GM19023 (cell line): ENCODE data around the gene IKZF1.

Experiments
- ATAC-seq: cut with Tn5 transposase; IDR thresholded peaks from one replicate; pipeline ENCODE4 v1.9.1; 2021; ENCODE audit warnings: mild to moderate bottlenecking, moderate library complexity; ENCODE audit not compliant: unreplicated experiment

The IKZF1 gene

DNA sequence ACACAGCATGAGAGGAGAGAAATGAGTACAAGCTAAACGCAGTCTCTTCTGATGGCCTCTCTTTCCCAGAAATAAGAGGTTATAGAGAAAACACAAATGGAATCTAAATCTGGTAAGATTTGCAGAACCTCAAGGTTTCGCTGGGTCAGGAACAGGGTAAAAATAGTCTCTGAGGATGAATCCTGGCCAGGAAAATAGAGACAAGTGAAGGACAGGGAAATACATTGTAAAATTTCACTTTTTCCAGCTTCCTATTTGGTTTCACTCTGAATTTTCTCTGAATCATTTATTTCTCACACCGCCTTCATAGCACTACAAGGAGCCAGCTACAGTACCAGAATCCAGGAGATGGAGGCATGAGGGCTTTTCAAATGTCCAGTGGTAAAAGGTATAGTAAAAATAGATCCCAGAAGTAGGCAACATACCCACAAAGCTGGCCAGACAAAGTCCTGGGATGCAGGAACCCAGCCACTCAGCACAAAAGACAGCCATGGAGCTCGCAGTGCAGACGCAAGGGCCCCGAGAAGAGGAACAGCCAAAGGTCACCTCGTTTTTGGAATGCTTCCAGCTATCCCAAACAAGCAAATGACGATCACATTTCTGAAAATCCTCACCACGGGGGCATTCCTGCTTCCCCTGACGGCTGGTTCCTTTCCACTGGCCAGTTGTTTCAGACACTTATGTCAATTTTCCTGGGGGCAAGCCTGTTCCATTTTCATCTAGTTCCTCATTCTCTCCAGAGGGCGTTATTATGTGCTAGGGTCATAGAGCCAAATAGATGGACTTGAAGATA lies 21.5 kb upstream of the IKZF1 start:
- ATAC-seq, result no peak

DNA sequence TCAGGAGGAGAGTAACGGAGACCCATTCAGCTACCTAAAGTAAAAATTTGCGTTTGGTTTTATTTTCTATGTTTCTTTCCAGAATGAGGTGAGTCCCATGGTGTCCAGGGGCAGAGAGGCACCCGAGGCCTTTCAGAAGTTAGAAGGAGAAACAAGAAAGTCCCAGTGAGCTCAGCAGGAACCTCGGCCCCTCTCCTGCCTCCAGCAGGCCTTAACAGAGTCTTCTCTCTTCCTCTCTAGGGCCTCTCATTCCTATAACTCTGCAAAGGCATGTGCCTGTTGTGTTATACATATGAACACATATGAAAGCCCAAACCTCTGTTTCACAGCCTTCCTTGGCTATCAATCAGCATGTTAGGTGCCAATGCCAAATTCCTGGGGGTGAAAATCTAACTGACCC lies 20.8 kb upstream of the IKZF1 start:
- no peak for ATAC-seq

GRCh38 chr7:50284296-50284695 lies 20.2 kb upstream of the IKZF1 start:
- no peak for ATAC-seq

DNA sequence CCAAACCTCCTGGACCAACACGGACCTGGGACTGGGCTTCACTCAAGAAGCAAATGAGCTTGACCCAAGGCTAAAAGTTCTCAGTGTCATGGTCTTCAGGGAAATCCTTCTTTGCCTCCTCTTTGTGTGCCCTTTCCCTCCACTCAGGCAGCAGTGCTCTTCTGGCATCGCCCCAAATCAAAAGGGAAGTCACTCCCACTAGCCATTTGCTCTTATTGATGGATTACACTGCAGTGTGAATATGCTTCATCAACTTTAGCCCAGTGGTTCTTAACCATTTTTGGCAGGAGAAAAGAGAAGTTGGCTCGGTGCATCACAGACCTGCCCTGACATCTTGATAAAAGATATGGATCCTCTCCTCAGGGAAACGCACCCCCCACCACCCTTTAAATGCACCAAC lies 19.2 kb upstream of the IKZF1 start:
- no peak for ATAC-seq

DNA sequence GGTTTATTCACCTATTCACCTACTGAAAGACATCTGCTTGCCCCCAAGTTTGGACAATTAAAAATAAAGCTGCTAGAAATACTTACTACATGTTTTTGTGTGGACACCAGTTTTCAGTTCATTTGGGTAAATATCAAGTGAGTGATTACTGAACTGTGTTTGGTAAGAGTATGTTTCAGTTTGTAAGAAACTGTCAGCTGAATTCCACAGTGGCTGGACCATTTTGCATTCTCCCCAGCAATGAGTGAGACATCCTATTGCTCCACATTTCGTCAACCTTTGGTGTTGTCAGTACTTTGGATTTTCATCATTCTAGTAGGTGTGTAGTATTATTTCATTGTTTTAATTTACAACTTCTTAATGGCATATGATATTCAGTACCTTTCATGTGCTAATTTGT lies 17.4 kb upstream of the IKZF1 start:
- no peak for ATAC-seq

GRCh38 chr7:50292165-50292757 lies 12.3 kb upstream of the IKZF1 start:
- ATAC-seq, result no peak

GRCh38 chr7:50292763-50293162 lies 11.8 kb upstream of the IKZF1 start:
- no peak for ATAC-seq

DNA sequence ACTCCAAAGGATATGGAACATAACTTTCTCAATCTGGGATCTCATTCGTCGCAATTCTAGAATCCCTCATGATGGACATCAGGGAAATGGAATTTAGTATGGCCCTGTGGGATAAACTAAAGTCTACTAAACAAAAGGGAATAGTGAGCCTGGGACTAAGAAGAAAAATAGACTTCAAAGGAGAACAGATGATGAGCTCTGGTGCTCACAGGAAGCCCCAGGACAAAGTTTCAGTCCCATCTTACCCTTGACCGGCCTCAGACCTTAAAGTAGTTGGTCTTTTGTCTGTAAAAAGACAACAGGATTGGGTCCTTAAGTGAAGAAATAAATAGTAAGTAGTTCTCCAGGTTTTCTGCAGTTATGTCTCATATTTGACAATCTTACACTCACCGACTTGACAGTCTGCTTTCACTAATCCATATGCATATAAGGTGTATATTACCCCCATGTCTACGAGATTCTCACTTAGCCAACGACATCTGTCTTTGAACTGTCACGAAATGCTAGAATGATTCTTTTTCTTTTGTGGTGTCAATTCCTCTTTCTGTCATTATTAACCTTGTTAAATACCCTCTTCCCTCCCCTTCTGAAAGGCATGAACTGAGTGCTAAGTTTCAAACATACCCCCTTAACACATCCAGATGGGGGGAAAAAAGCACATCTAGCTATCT lies 10.9 kb upstream of the IKZF1 start:
- peak; percentile 65 for ATAC-seq

DNA sequence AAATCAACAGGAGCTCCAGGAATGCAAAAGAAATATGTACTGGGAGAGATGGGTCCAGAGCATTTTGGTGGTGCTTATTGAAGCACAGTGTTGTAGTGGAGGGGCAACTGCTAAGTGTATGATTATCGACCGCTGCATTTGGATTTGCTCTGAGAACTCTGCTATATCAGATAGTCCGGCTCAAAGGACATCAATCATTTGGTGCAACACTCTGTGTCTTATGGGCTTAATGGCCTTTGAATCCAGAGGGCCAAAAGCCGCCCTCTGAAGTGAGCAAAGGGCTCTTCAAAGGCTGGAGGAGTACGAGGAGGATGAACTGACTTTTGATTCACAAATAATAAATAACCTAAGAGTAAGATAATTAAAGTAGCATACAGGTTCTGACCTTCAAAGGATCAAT lies 9.4 kb upstream of the IKZF1 start:
- no peak for ATAC-seq

DNA sequence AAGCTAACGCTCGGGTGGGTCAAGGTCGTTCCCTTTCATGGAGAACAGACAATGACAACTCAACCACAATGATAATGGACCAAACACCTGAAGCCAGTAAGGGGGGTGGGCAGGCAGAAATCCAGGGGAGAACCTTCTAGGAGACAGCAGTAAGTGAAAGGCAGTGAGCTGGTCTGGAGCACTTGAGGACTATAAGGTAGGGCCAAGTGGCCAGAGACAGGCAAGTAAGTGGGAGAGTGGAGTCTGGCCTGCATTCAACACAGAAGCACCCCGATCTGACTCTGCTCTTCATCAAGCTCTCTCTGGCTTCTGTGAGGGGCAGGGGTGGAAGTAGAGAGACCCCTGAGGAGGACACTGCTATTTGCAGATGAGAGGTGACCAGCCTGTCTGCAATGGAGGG lies 7.7 kb upstream of the IKZF1 start:
- ATAC-seq, result no peak

- no peak for ATAC-seq
Measured at GRCh38 chr7:50298811-50299562, 5.5 kb upstream of the IKZF1 start.

GRCh38 chr7:50300336-50300735 lies 4.2 kb upstream of the IKZF1 start:
- no peak for ATAC-seq

- no peak for ATAC-seq
Measured at GRCh38 chr7:50302486-50303334, 1.8 kb upstream of the IKZF1 start.

DNA sequence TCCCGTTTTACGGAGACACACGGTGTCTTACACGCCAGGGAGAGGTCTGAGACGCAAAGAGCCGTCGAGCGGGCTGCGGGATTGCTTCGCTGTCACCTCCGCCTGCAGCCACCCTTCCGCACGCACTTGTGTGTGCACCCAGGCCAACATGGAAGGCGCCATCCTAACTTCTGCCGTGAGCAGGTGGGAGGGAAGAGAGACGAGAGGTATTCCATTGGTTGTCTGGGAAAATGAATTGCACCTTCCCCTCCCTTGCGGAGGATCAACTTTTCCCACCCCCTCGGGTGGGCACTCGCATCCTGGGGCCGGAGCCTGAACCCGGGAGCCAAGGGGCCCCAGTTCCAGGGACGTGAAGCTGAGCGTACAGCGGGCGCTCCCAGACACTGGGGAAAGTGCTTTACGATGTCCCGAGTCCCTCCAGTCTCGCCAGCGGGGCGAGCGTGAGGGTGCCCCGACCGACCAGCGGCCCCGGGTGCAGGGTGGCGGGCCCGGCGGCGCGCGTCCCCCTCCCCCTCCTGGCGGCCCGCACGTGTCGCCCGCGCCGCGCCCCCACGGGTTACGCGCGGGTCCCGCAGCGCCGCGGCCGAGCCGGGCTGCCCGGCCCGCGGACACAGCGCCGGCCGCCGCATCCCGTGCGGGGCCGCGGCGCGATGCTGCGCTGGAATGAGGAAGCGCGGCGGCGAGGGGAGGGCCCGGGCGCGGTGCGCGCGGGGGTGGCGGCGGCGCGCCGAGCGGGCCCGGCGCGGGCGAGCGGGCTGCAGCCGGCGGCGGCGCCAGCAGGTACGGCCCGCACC lies 984 bp upstream of the IKZF1 start:
- ATAC-seq, result peak; percentile 33

DNA sequence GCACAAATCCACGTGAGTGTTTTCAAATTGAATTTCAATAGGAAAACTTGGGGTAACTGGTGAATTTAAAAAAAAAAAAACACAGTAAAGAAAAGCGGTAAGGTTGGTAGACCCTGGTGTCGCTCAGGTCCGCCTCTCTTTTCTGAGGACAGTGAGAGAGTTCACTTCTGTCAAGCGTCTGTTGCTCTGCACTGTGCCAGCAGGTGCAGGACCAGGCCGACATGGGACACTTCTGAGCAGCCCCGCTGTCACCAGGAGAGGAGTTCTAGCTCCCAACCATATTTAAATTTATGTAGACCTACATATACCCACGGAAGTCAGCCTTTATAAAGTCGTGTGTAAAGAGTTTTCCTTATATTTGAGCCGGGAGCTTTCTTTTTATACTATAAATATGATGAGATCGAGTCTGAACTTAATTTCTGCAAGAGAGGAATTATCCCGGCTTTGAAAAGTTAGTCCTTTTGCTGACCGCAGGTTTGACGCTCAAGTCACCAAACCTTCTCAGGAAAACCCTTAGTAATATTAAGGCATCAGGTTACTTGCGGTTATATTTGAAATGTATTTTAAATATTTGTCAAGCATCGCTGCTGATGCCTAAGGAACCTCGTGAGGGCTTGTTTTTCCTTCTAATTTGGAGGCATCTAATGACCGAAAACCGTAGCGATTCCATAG lies 531 bp downstream of the IKZF1 start:
- ATAC-seq, result peak; percentile 40

DNA sequence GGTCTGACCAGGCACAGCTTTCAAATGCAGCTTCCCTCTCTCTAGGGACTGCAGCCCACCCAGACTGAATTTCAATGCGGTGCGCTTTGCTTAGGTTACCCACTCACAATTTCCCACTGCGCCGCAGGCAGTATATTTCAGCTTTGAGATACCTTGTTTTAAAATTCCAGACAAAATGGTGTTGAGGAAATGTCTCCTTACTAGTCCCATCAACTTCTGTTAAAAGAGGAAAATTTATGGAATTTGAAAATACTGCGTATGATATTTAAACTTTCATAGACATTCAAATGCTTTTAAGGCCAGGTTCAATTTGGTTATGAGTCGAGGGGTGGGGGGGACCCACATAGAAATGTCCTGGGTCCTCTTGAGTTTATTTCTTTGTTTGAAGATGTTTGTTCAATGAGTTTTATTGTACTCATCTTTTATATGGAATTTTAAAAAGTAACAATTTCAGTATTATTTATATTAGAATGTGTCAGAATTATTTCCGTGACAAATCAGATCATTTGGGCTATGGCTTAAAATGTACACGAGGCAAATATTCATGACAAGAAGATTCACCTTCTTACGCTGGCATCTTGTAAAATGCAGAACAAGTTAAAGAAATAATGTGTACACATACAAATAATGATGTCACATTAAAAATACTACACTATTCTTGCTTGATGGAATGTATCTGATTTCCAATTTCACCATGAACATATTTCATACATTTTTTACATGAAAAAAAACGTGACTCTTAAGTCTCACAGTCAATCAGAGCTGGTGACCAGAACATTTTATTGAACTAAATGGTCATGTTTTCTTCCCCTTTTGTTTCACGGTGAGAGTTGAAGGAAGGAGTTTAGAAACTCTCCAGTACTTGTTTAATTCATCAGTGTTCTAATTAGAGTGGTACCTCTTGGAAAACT lies 1.3 kb downstream of the IKZF1 start:
- no peak for ATAC-seq

DNA sequence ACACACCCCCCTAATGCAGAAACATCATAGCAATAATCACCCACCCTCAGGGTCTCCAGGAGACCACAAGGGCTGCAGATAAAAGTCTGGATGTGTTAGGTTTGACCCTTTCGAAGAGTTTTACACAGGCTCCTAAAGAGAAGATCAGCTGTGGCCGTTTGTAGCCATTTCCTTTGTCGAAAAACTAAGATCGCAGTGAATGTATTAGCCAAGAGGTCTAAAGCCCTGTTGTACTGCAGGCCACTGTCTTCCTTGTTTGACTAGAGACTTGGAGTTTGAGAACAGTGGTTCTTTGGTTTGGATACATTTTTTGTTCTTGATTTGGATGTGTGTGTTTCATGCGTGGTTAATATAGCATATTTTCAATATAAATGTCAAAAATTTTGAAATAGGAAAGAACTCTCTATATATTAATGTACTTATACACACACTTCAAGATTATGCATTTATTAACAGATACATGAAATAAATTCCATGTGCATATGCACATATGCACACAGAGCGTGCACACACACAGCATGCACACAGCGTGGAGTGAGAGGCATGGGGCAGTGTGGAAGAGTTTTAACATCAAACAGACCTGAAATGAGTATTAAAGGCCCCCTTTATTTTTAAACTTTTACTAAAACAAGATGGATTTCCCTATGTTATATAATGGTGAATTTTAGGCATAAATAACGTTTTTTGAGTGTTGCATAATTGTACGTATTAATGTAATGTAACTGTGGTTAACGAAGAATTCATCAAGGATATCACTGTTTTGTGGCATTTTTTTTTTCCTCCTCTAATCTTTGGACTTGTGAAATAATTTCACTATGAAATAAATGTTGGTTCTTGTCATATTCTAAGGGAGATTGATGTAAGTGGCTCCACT lies 2.2 kb downstream of the IKZF1 start:
- no peak for ATAC-seq
